ENCODE data around the gene OGT. TPM values are rescaled to one million over a fixed set of nuclear protein-coding genes. Genes with fewer than 3 reads are reported as not detected.

Gene OGT
- total RNA-seq, result 112 and 150 TPM in 2 replicates

GRCh38 chrX:71532753-71533425, at the start of gene OGT:
Gene OGT (plus strand): TSS chrX:71533104. CDS start chrX:71533300, 196 bp downstream.

GRCh38 chrX:71578253-71579135, 45.6 kb downstream of the OGT start, which contains the start of gene GCNA:
Gene GCNA (plus strand): TSS chrX:71578437. CDS start chrX:71580822, 2,385 bp downstream.

GRCh38 chrX:71618303-71618721, 85.4 kb downstream of the OGT start, which contains the start of gene CXCR3:
Gene CXCR3 (minus strand): TSS chrX:71618511. CDS start chrX:71618449, 62 bp downstream.

Small RNA genes within 50 kb of the gene (small RNA-seq; reads per million reads assigned to genes)
- not detected for gene RF00019

Other genes starting within 250 kb of the OGT start
- gene NONO, start 249.5 kb upstream of the OGT start, total RNA-seq, result 330 and 392 TPM in 2 replicates
- 0.98 and 1.8 TPM in 2 replicates for gene ITGB1BP2, start 231.4 kb upstream of the OGT start, total RNA-seq
- 27.2 and 29.7 TPM in 2 replicates for gene TAF1, start 166.7 kb upstream of the OGT start, total RNA-seq
- 1.5 and 1.8 TPM in 2 replicates for gene GCNA, start 45.3 kb downstream of the OGT start, total RNA-seq
- gene CXCR3, start 85.4 kb downstream of the OGT start, total RNA-seq, result not detected in 2 replicates
- not detected in 2 replicates for gene CXorf49, start 185.2 kb downstream of the OGT start, total RNA-seq
- gene CXorf49B, start 230.2 kb downstream of the OGT start, total RNA-seq, result not detected in 2 replicates